CD4-positive, CD25-positive, alpha-beta regulatory T cell (primary cell): ENCODE results near the gene XRN2. TPM values are rescaled to one million over a fixed set of nuclear protein-coding genes. Genes with fewer than 3 reads are reported as not detected.

Source experiments
- ATAC-seq, 2 donors: fragments of 150-1000 bp; cut with Tn5 transposase; one replicate each; pipeline ENCODE4 v1.10.0; 2021; ENCODE audit warnings: low read depth in 2 of 2, moderate number of reproducible peaks in 2 of 2, moderate library complexity in 1 of 2
- DNase-seq, 3 donors: peaks; one replicate each; pipeline versions ENCODE4 v3.0.0 to v3.0.0-alpha.2; 2012 to 2022; ENCODE audit warnings: mixed read lengths in 1 of 3
- H3K27ac ChIP-seq: one replicate; pipeline ENCODE4 v1.7.0; 2013; ENCODE audit warnings: mild to moderate bottlenecking, low read length; ENCODE audit not compliant: insufficient read depth, poor library complexity, severe bottlenecking
- H3K27me3 ChIP-seq: one replicate; pipeline ENCODE4 v1.7.0; 2013; ENCODE audit warnings: low read length; ENCODE audit not compliant: control insufficient read depth, insufficient read depth
- H3K36me3 ChIP-seq: one replicate; pipeline ENCODE4 v1.7.0; 2013; ENCODE audit warnings: mild to moderate bottlenecking, low read length, moderate library complexity; ENCODE audit not compliant: control insufficient read depth, insufficient read depth
- H3K4me1 ChIP-seq: 2 replicates; pipeline ENCODE4 v1.7.0; 2013; ENCODE audit warnings: mild to moderate bottlenecking, low read length; ENCODE audit not compliant: insufficient read depth, control insufficient read depth, poor library complexity, severe bottlenecking
- H3K4me3 ChIP-seq: one replicate; pipeline ENCODE4 v1.7.0; 2013; ENCODE audit warnings: low read depth, mild to moderate bottlenecking, low read length, moderate library complexity
- H3K9me3 ChIP-seq, 2 experiments: 1 replicate in 1 of 2; 2 replicates in 1 of 2; pipeline ENCODE4 v1.7.0; 2013; ENCODE audit warnings: low read length in 2 of 2, mild to moderate bottlenecking in 1 of 2, moderate library complexity in 1 of 2; ENCODE audit not compliant: control insufficient read depth in 2 of 2
- H3K27ac Mint-ChIP-seq, 3 donors: one replicate each; pipeline ENCODE4 v1.8.0; 2020 to 2022; ENCODE audit warnings: mild to moderate bottlenecking in 3 of 3, mixed read lengths in 3 of 3, moderate library complexity in 2 of 3
- H3K27me3 Mint-ChIP-seq: one replicate; pipeline ENCODE4 v1.8.0; 2022; ENCODE audit warnings: mild to moderate bottlenecking, mixed read lengths
- H3K36me3 Mint-ChIP-seq: one replicate; pipeline ENCODE4 v1.8.0; 2020; ENCODE audit warnings: mixed read lengths
- H3K4me1 Mint-ChIP-seq, 4 donors: one replicate each; pipeline ENCODE4 v1.8.0; 2020 to 2022; ENCODE audit warnings: mixed read lengths in 4 of 4, mild to moderate bottlenecking in 1 of 4
- H3K4me3 Mint-ChIP-seq, 4 donors: one replicate each; pipeline ENCODE4 v1.8.0; 2020 to 2022; ENCODE audit warnings: mild to moderate bottlenecking in 4 of 4, mixed read lengths in 4 of 4, moderate library complexity in 3 of 4
- H3K9me3 Mint-ChIP-seq, 7 donors: one replicate each; pipeline ENCODE4 v1.8.0; 2020 to 2022; ENCODE audit warnings: mixed read lengths in 7 of 7, mild to moderate bottlenecking in 3 of 7, moderate library complexity in 2 of 7
- polyA plus RNA-seq, 4 donors: library from polyadenylated mRNA; unstranded; fragments of 300-500 nt; fragmentation: Illumina TruSeq; gene quantifications; one replicate each; pipeline ENCODE4 v1.2.3, GENCODE V29; 2021
- total RNA-seq: library from RNA; stranded (reverse); gene quantifications from one replicate; pipeline ENCODE4 v1.2.3, GENCODE V29; 2022

XRN2 gene
- total and polyA plus RNA-seq, 5 donors from 2014 or later: 59.0 to 81.0 (median 72.9) TPM

- DNase-seq: no peak
- H3K36me3 Mint-ChIP-seq: peaks cover 67% of the 10 kb centered on the region
- Histone ChIP-seq H3K4me3 (no peak overlapping the region), H3K36me3 (peaks cover 82% of the 10 kb centered on the region), H3K4me1 (no peaks in the 10 kb centered on the region), H3K27ac (no peak overlapping the region), H3K27me3 (no peaks in the 10 kb centered on the region), H3K9me3 (no peaks in the 10 kb centered on the region)
- H3K4me3 Mint-ChIP-seq: no peak overlapping the region
- no peak overlapping the region for H3K27ac Mint-ChIP-seq
- no peaks in the 10 kb centered on the region for H3K27me3 Mint-ChIP-seq
- no peak for ATAC-seq
- H3K4me1 Mint-ChIP-seq: peaks cover 4 to 22% (median 11%) of the 10 kb centered on the region in 4 donors
- H3K9me3 Mint-ChIP-seq: no peaks in the 10 kb centered on the region
These were observed 36.4 kb downstream of the XRN2 start for GRCh38 chr20:21339499-21339898.

GRCh38 chr20:21340991-21341697 is 38.0 kb downstream of the XRN2 start:
- ATAC-seq: no peak
- Mint-ChIP-seq H3K4me1 (peaks cover 0 to 20% (median 8%) of the 10 kb centered on the region in 4 donors), H3K27ac (no peak overlapping the region)

GRCh38 chr20:21342656-21343345 is 39.7 kb downstream of the XRN2 start:
- Mint-ChIP-seq H3K4me3 (no peak overlapping the region), H3K27ac (no peak overlapping the region), H3K27me3 (no peaks in the 10 kb centered on the region), H3K36me3 (peaks cover 48% of the 10 kb centered on the region), H3K4me1 (peaks cover 0 to 14% (median 5%) of the 10 kb centered on the region in 4 donors), H3K9me3 (no peaks in the 10 kb centered on the region)
- H3K9me3 ChIP-seq: no peaks in the 10 kb centered on the region
- no peak for ATAC-seq
- H3K27ac ChIP-seq: no peak overlapping the region
- DNase-seq: no peak
- no peak overlapping the region for H3K4me3 ChIP-seq
- H3K27me3 ChIP-seq: no peaks in the 10 kb centered on the region
- peaks cover 83% of the 10 kb centered on the region for H3K36me3 ChIP-seq
- no peaks in the 10 kb centered on the region for H3K4me1 ChIP-seq

More at GRCh38 chr20:21340991-21341697, 38.0 kb downstream of the XRN2 start:
- H3K4me3 ChIP-seq: no peak overlapping the region
- no peak overlapping the region for H3K27ac ChIP-seq
- DNase-seq: no peak
- H3K36me3 ChIP-seq: peaks cover 84% of the 10 kb centered on the region
- Mint-ChIP-seq H3K27me3 (no peaks in the 10 kb centered on the region), H3K4me3 (no peak overlapping the region), H3K9me3 (no peaks in the 10 kb centered on the region), H3K36me3 (peaks cover 60% of the 10 kb centered on the region)
- no peaks in the 10 kb centered on the region for H3K4me1 ChIP-seq
- H3K9me3 ChIP-seq: no peaks in the 10 kb centered on the region
- H3K27me3 ChIP-seq: no peaks in the 10 kb centered on the region

GRCh38 chr20:21344206-21344900 is 41.2 kb downstream of the XRN2 start:
- Mint-ChIP-seq H3K36me3 (peaks cover 57% of the 10 kb centered on the region), H3K4me1 (peaks cover 0 to 13% (median 5%) of the 10 kb centered on the region in 4 donors), H3K27ac (no peak overlapping the region), H3K27me3 (no peaks in the 10 kb centered on the region), H3K9me3 (no peaks in the 10 kb centered on the region), H3K4me3 (peak overlapping the region in 1 of 4 donors; percentile 32)
- Histone ChIP-seq H3K9me3 (no peaks in the 10 kb centered on the region), H3K27me3 (no peaks in the 10 kb centered on the region), H3K4me1 (no peaks in the 10 kb centered on the region), H3K36me3 (peaks cover 81% of the 10 kb centered on the region), H3K27ac (no peak overlapping the region), H3K4me3 (no peak overlapping the region)
- ATAC-seq (no peak), DNase-seq (no peak)

- no peaks in the 10 kb centered on the region for H3K9me3 Mint-ChIP-seq
- DNase-seq: no peak
- H3K36me3 Mint-ChIP-seq: peaks cover 52% of the 10 kb centered on the region
- Histone ChIP-seq H3K4me1 (no peaks in the 10 kb centered on the region), H3K36me3 (peaks cover 82% of the 10 kb centered on the region), H3K4me3 (no peak overlapping the region), H3K27ac (no peak overlapping the region), H3K9me3 (no peaks in the 10 kb centered on the region), H3K27me3 (no peaks in the 10 kb centered on the region)
- no peak overlapping the region for H3K4me3 Mint-ChIP-seq
- no peak overlapping the region for H3K27ac Mint-ChIP-seq
- no peaks in the 10 kb centered on the region for H3K27me3 Mint-ChIP-seq
- peaks cover 0 to 9% (median 2%) of the 10 kb centered on the region in 4 donors for H3K4me1 Mint-ChIP-seq
- ATAC-seq: no peak
These were observed 41.8 kb downstream of the XRN2 start for GRCh38 chr20:21344961-21345360.

- no peak overlapping the region for H3K4me3 Mint-ChIP-seq
- H3K27me3 Mint-ChIP-seq: no peaks in the 10 kb centered on the region
- Histone ChIP-seq H3K27me3 (no peaks in the 10 kb centered on the region), H3K4me1 (no peaks in the 10 kb centered on the region), H3K4me3 (no peak overlapping the region), H3K9me3 (no peaks in the 10 kb centered on the region), H3K27ac (no peak overlapping the region), H3K36me3 (peaks cover 75% of the 10 kb centered on the region)
- ATAC-seq: no peak
- no peak overlapping the region for H3K27ac Mint-ChIP-seq
- H3K36me3 Mint-ChIP-seq: peaks cover 42% of the 10 kb centered on the region
- DNase-seq: no peak
- H3K9me3 Mint-ChIP-seq: no peaks in the 10 kb centered on the region
- no peaks in the 10 kb centered on the region for H3K4me1 Mint-ChIP-seq
These were observed 49.6 kb downstream of the XRN2 start for GRCh38 chr20:21352703-21353102.

GRCh38 chr20:21353236-21353635 is 50.1 kb downstream of the XRN2 start:
- no peaks in the 10 kb centered on the region for H3K9me3 ChIP-seq
- H3K9me3 Mint-ChIP-seq: no peaks in the 10 kb centered on the region
- peaks cover 39% of the 10 kb centered on the region for H3K36me3 Mint-ChIP-seq
- H3K27me3 ChIP-seq: no peaks in the 10 kb centered on the region
- H3K4me3 Mint-ChIP-seq: no peak overlapping the region
- H3K27ac ChIP-seq: no peak overlapping the region
- H3K36me3 ChIP-seq: peaks cover 74% of the 10 kb centered on the region
- H3K4me3 ChIP-seq: no peak overlapping the region
- ATAC-seq: no peak
- no peaks in the 10 kb centered on the region for H3K4me1 Mint-ChIP-seq
- H3K4me1 ChIP-seq: no peaks in the 10 kb centered on the region
- no peaks in the 10 kb centered on the region for H3K27me3 Mint-ChIP-seq
- H3K27ac Mint-ChIP-seq: no peak overlapping the region
- no peak for DNase-seq
